ENCODE data around the gene OR51B6.

DNA sequence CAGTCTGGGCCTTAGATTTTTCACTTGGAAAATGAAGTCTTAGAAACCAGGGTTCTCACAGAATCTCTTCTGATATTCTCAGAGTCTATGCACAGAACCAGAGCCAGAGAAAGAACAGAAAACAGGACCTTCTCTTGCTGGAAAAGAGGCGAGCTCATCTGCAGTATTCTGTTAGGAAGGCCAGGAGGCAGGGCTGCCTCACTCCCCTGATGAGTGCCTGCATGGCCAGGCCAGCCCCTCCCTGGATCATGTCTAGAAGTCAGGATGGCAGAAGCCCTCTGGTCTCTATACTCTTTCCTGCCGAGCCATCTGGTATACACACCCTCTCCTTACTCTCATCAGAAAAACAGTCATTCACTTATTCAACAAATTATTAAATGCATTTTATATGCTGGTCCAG, 33.0 kb downstream of the OR51B6 start:
- TF ChIP-seq, protein P1, sequence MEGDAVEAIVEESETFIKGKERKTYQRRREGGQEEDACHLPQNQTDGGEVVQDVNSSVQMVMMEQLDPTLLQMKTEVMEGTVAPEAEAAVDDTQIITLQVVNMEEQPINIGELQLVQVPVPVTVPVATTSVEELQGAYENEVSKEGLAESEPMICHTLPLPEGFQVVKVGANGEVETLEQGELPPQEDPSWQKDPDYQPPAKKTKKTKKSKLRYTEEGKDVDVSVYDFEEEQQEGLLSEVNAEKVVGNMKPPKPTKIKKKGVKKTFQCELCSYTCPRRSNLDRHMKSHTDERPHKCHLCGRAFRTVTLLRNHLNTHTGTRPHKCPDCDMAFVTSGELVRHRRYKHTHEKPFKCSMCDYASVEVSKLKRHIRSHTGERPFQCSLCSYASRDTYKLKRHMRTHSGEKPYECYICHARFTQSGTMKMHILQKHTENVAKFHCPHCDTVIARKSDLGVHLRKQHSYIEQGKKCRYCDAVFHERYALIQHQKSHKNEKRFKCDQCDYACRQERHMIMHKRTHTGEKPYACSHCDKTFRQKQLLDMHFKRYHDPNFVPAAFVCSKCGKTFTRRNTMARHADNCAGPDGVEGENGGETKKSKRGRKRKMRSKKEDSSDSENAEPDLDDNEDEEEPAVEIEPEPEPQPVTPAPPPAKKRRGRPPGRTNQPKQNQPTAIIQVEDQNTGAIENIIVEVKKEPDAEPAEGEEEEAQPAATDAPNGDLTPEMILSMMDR (IDR thresholded peaks at IDR 0.05) = no peak
- TF ChIP-seq POLR2A (IDR thresholded peaks at IDR 0.05) = no peak
